Measurements from ENCODE around the gene LGR5. TPM values are rescaled to one million over a fixed set of nuclear protein-coding genes. Genes with fewer than 3 reads are reported as not detected.

Gene LGR5
- total and polyA plus RNA-seq, 5 donors from 2014 or later = not detected

DNA sequence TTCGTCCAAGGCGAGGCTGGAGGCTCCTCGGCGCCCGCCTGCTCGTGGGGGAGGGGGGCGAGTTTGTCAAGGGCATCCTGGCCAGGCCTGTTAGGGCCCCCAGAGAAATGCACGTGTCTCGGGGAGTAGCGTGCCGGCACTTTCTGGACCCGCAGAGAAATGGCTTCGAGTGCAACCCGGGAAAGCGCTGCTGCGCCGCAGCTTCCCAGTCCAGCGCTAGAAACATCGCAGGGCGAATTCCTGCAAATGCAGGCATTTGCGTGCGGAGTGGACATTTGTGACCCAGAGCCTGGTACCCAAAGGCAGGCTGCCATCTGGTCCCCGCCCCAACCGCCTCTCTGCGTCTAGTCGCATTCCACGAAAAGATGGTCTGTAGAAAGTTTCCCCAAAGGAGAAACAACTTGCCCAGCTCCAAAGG lies 756 bp downstream of the LGR5 start:
- H3K27me3 ChIP-seq (ENCODE audit: control insufficient read depth, insufficient read depth, low read length) = peaks cover 36% of the 10 kb centered on the region
- DNase-seq (no peak), ATAC-seq (ENCODE audit: low read depth in 2 of 2) (no peak)
- H3K4me1 Mint-ChIP-seq = peaks cover 0 to 20% (median 9%) of the 10 kb centered on the region in 4 donors
- H3K9me3 Mint-ChIP-seq = peaks cover 0 to 20% (median 7%) of the 10 kb centered on the region in 7 donors
- H3K27ac Mint-ChIP-seq = no peak overlapping the region
- peaks cover 24% of the 10 kb centered on the region for H3K4me1 ChIP-seq (ENCODE audit: control insufficient read depth, insufficient read depth, low read length, poor library complexity, severe bottlenecking)
- no peaks in the 10 kb centered on the region for H3K36me3 ChIP-seq (ENCODE audit: control insufficient read depth, insufficient read depth, low read length)
- H3K36me3 Mint-ChIP-seq = no peaks in the 10 kb centered on the region
- H3K27me3 Mint-ChIP-seq = peaks cover 60% of the 10 kb centered on the region
- H3K9me3 ChIP-seq (ENCODE audit: control insufficient read depth in 2 of 2, low read length in 2 of 2) = peaks cover 2 to 7% of the 10 kb centered on the region in 2 experiments
- peak overlapping the region in 2 of 4 donors; percentile 19 to 75 for H3K4me3 Mint-ChIP-seq
- no peak overlapping the region for H3K4me3 ChIP-seq (ENCODE audit: low read depth, low read length)
- no peak overlapping the region for H3K27ac ChIP-seq (ENCODE audit: insufficient read depth, low read length, poor library complexity, severe bottlenecking)

DNA sequence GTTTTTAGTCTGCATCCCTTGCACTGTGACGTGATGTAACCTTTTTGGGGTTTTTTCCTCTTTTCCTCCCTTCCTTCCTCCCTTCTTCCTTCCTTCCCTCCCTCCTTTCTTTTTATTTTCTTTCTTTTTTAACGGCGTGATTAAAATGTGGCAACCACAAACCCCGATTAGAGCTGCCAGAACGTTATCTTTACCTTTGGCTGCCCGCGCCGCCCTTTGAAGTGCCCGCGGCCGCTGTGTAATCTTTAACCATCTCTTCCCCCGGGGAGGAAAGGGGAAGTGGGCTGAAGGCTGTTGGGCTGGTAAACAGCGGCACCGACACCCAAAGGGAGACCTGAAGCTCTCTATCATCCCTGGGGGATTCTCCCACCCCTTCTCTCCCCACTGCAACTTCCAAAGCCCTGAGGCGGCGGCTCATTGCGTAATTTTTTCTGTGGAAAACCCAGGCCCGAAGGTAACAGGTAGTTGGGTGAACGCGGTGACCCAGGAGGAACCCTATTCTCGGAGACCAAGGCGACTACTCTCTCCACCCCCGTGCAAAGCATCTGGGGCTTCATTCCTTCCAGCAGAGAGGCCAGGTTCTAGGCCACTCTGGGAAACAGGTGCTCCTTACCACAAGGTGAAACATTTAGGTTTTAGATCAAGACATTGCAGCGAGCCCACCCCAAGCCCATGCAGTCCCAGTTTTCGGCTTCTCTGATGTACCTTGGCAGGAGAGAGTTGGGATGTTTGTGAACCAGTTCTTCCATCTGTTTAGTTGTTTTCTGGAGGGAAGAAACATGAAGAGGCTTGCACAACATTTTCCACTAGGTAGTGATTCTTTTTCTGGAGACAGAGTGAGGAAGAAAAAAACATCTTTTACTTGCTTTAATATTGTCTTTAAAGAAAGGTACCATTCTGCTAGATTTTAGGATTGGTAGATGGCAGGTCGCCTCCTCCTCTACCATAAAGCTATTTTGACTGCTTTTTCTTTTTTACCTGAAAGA lies 1.5 kb downstream of the LGR5 start:
- Mint-ChIP-seq H3K27me3 (peaks cover 61% of the 10 kb centered on the region), H3K4me3 (peak overlapping the region; percentile 37 to 75 (median 57)), H3K9me3 (peaks cover 0 to 13% (median 4%) of the 10 kb centered on the region in 7 donors), H3K4me1 (peaks cover 0 to 20% (median 9%) of the 10 kb centered on the region in 4 donors), H3K27ac (peak overlapping the region in 1 of 3 donors; percentile 20), H3K36me3 (no peaks in the 10 kb centered on the region)
- no peak overlapping the region for H3K4me3 ChIP-seq (ENCODE audit: low read depth, low read length)
- peaks cover 36% of the 10 kb centered on the region for H3K27me3 ChIP-seq (ENCODE audit: control insufficient read depth, insufficient read depth, low read length)
- H3K27ac ChIP-seq (ENCODE audit: insufficient read depth, low read length, poor library complexity, severe bottlenecking) = no peak overlapping the region
- ATAC-seq (ENCODE audit: low read depth in 2 of 2) (no peak), DNase-seq (no peak)
- peaks cover 0 to 7% of the 10 kb centered on the region in 2 experiments for H3K9me3 ChIP-seq (ENCODE audit: control insufficient read depth in 2 of 2, low read length in 2 of 2)
- H3K4me1 ChIP-seq (ENCODE audit: control insufficient read depth, insufficient read depth, low read length, poor library complexity, severe bottlenecking) = peaks cover 24% of the 10 kb centered on the region
- H3K36me3 ChIP-seq (ENCODE audit: control insufficient read depth, insufficient read depth, low read length) = no peaks in the 10 kb centered on the region

DNA sequence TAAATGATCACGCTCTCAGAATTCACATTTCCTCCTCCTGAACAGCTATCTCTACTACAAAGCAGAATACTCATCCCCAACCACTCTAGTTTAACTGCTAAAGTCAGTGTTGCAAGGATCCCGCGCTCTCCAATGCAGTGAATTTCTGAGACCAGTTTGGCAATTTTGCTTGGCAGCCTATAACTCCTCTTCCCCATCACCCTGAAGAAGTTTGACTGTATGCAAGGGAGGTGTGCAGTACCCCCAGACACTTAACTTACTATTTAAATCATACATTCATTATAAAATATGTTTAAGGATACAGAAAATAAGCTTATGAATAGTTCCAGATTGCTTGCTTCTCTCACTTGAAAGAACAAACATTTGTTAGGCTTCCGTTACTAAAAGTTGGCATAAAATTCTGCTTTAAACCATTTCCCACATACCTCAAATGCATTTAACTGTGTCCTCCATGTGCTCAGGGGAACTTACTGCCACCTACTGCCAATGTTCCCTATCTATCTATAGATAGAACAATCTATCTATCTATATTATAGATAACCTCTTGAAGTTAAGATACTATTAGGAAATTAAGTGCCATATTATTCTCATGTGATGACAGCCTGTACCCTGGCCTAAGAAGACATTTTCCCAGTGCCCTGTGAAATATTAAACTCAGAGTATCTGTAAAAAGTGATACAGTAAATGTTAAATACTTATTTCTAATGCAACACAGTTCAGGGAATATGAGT lies 2.4 kb downstream of the LGR5 start:
- peaks cover 24% of the 10 kb centered on the region for H3K4me1 ChIP-seq (ENCODE audit: control insufficient read depth, insufficient read depth, low read length, poor library complexity, severe bottlenecking)
- H3K36me3 Mint-ChIP-seq = no peaks in the 10 kb centered on the region
- no peak for DNase-seq
- H3K4me1 Mint-ChIP-seq = peaks cover 0 to 20% (median 9%) of the 10 kb centered on the region in 4 donors
- H3K27ac Mint-ChIP-seq = no peak overlapping the region
- no peaks in the 10 kb centered on the region for H3K9me3 ChIP-seq (ENCODE audit: control insufficient read depth in 2 of 2, low read length in 2 of 2)
- ATAC-seq (ENCODE audit: low read depth in 2 of 2) = no peak
- H3K27me3 Mint-ChIP-seq = peaks cover 67% of the 10 kb centered on the region
- no peak overlapping the region for H3K4me3 ChIP-seq (ENCODE audit: low read depth, low read length)
- no peak overlapping the region for H3K27ac ChIP-seq (ENCODE audit: insufficient read depth, low read length, poor library complexity, severe bottlenecking)
- peaks cover 0 to 7% (median 3%) of the 10 kb centered on the region in 7 donors for H3K9me3 Mint-ChIP-seq
- H3K4me3 Mint-ChIP-seq = no peak overlapping the region
- peaks cover 36% of the 10 kb centered on the region for H3K27me3 ChIP-seq (ENCODE audit: control insufficient read depth, insufficient read depth, low read length)
- H3K36me3 ChIP-seq (ENCODE audit: control insufficient read depth, insufficient read depth, low read length) = no peaks in the 10 kb centered on the region

GRCh38 chr12:71442567-71442931 lies 3.0 kb downstream of the LGR5 start:
- H3K27ac Mint-ChIP-seq = no peak overlapping the region

DNA sequence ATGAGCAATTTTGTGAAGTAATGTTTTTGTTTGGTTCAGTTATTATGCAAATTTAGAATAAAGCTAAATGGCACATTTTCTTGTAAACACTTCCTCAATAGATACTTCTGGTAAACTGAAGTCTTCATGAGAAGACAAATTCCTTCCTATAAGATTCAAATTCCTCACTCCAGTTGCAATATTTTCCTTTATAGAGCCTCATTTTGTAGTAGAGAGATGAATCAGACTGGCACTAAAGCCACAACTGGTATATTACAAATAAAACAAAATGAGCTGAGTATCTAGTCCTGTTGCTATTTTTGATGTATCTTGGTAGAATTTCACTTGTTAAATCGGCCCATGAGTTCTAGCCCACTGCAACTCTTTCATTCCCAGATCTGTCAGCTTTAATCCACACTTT lies 5.5 kb downstream of the LGR5 start:
- H3K4me1 Mint-ChIP-seq = peaks cover 0 to 8% (median 3%) of the 10 kb centered on the region in 4 donors
- H3K9me3 Mint-ChIP-seq = peaks cover 0 to 2% (median 0%) of the 10 kb centered on the region in 7 donors
- no peak overlapping the region for H3K4me3 Mint-ChIP-seq
- H3K4me3 ChIP-seq (ENCODE audit: low read depth, low read length) = no peak overlapping the region
- peaks cover 44% of the 10 kb centered on the region for H3K27me3 Mint-ChIP-seq
- H3K27me3 ChIP-seq (ENCODE audit: control insufficient read depth, insufficient read depth, low read length) = peaks cover 25% of the 10 kb centered on the region
- H3K9me3 ChIP-seq (ENCODE audit: control insufficient read depth in 2 of 2, low read length in 2 of 2) = no peaks in the 10 kb centered on the region
- DNase-seq (no peak), ATAC-seq (ENCODE audit: low read depth in 2 of 2) (no peak)
- no peak overlapping the region for H3K27ac ChIP-seq (ENCODE audit: insufficient read depth, low read length, poor library complexity, severe bottlenecking)
- H3K27ac Mint-ChIP-seq = no peak overlapping the region
- peaks cover 12% of the 10 kb centered on the region for H3K4me1 ChIP-seq (ENCODE audit: control insufficient read depth, insufficient read depth, low read length, poor library complexity, severe bottlenecking)
- no peaks in the 10 kb centered on the region for H3K36me3 ChIP-seq (ENCODE audit: control insufficient read depth, insufficient read depth, low read length)
- H3K36me3 Mint-ChIP-seq = no peaks in the 10 kb centered on the region

More at GRCh38 chr12:71442567-71442931, 3.0 kb downstream of the LGR5 start:
- Histone ChIP-seq H3K4me1 (ENCODE audit: control insufficient read depth, insufficient read depth, low read length, poor library complexity, severe bottlenecking) (peaks cover 24% of the 10 kb centered on the region), H3K36me3 (ENCODE audit: control insufficient read depth, insufficient read depth, low read length) (no peaks in the 10 kb centered on the region), H3K27me3 (ENCODE audit: control insufficient read depth, insufficient read depth, low read length) (peaks cover 35% of the 10 kb centered on the region), H3K27ac (ENCODE audit: insufficient read depth, low read length, poor library complexity, severe bottlenecking) (no peak overlapping the region), H3K4me3 (ENCODE audit: low read depth, low read length) (no peak overlapping the region), H3K9me3 (ENCODE audit: control insufficient read depth in 2 of 2, low read length in 2 of 2) (no peaks in the 10 kb centered on the region)
- no peak for ATAC-seq (ENCODE audit: low read depth in 2 of 2)
- Mint-ChIP-seq H3K27me3 (peaks cover 64% of the 10 kb centered on the region), H3K4me1 (peaks cover 0 to 20% (median 9%) of the 10 kb centered on the region in 4 donors), H3K36me3 (no peaks in the 10 kb centered on the region), H3K4me3 (no peak overlapping the region), H3K9me3 (peaks cover 0 to 4% (median 0%) of the 10 kb centered on the region in 7 donors)
- DNase-seq = no peak

DNA sequence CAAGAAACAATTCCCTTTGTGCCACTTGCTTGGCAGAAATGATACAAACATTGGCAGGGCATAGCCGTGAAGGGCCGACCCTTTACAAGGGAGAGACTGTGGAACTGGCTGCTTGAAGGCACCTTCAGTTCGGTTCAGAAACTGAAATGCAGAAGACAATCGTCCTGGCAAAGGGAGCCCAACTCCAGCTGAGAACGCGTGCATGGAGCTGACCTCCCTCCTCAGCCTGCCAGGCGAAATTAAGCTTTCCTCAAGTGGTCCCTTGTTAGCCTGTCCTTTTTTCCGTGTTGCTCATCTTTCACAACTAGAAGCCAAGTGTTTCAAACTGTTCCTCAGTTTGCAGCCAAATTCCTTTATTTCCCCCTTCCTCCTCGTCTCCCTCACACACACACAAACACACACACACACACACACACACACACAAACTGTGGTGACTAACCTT lies 8.1 kb downstream of the LGR5 start:
- ATAC-seq (ENCODE audit: low read depth in 2 of 2) (no peak), DNase-seq (no peak)
- Histone ChIP-seq H3K27ac (ENCODE audit: insufficient read depth, low read length, poor library complexity, severe bottlenecking) (no peak overlapping the region), H3K4me3 (ENCODE audit: low read depth, low read length) (no peak overlapping the region), H3K36me3 (ENCODE audit: control insufficient read depth, insufficient read depth, low read length) (no peaks in the 10 kb centered on the region), H3K9me3 (ENCODE audit: control insufficient read depth in 2 of 2, low read length in 2 of 2) (no peaks in the 10 kb centered on the region), H3K4me1 (ENCODE audit: control insufficient read depth, insufficient read depth, low read length, poor library complexity, severe bottlenecking) (no peaks in the 10 kb centered on the region), H3K27me3 (ENCODE audit: control insufficient read depth, insufficient read depth, low read length) (peaks cover 9% of the 10 kb centered on the region)
- Mint-ChIP-seq H3K36me3 (no peaks in the 10 kb centered on the region), H3K27ac (no peak overlapping the region), H3K4me1 (no peaks in the 10 kb centered on the region), H3K27me3 (peaks cover 33% of the 10 kb centered on the region), H3K9me3 (peaks cover 0 to 2% (median 1%) of the 10 kb centered on the region in 7 donors), H3K4me3 (no peak overlapping the region)

- Mint-ChIP-seq H3K9me3 (peaks cover 0 to 2% (median 1%) of the 10 kb centered on the region in 7 donors), H3K27me3 (peaks cover 33% of the 10 kb centered on the region), H3K4me1 (no peaks in the 10 kb centered on the region), H3K36me3 (no peaks in the 10 kb centered on the region), H3K27ac (no peak overlapping the region), H3K4me3 (no peak overlapping the region)
- no peaks in the 10 kb centered on the region for H3K4me1 ChIP-seq (ENCODE audit: control insufficient read depth, insufficient read depth, low read length, poor library complexity, severe bottlenecking)
- ATAC-seq (ENCODE audit: low read depth in 2 of 2) = no peak
- H3K27ac ChIP-seq (ENCODE audit: insufficient read depth, low read length, poor library complexity, severe bottlenecking) = no peak overlapping the region
- DNase-seq = no peak
- no peaks in the 10 kb centered on the region for H3K36me3 ChIP-seq (ENCODE audit: control insufficient read depth, insufficient read depth, low read length)
- no peaks in the 10 kb centered on the region for H3K9me3 ChIP-seq (ENCODE audit: control insufficient read depth in 2 of 2, low read length in 2 of 2)
- no peak overlapping the region for H3K4me3 ChIP-seq (ENCODE audit: low read depth, low read length)
- peaks cover 8% of the 10 kb centered on the region for H3K27me3 ChIP-seq (ENCODE audit: control insufficient read depth, insufficient read depth, low read length)
Measured at GRCh38 chr12:71448150-71448581, 8.6 kb downstream of the LGR5 start.

Data from CD4-positive, CD25-positive, alpha-beta regulatory T cell (primary cell).